ENCODE data around the gene SP100.
"Not testable (repeated sequence)": the region's sequence is repeated elsewhere in the genome, so short reads cannot be mapped to it uniquely, and the experiment has no call there.

The SP100 gene

DNA sequence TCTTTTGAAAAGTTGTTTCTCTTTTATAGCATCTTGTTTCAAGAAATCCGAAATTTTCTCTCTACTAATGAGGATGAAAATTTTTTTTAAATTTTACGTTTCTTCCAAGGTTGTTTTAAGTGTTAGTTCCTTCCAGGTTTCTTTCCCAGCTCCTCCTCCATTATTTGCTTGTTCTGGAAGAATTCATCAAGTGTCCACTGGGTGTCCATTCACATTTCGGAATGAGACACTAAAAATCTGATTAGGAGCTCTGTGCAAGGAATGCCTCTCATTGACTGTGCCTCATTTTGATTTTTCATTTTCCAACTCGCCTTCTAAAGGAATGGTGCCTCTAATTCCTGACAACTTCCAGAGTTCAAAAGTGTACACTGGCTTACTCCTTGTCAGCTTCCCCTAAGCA is 6.1 kb downstream of the SP100 start:
- DNase-seq: no peak

DNA sequence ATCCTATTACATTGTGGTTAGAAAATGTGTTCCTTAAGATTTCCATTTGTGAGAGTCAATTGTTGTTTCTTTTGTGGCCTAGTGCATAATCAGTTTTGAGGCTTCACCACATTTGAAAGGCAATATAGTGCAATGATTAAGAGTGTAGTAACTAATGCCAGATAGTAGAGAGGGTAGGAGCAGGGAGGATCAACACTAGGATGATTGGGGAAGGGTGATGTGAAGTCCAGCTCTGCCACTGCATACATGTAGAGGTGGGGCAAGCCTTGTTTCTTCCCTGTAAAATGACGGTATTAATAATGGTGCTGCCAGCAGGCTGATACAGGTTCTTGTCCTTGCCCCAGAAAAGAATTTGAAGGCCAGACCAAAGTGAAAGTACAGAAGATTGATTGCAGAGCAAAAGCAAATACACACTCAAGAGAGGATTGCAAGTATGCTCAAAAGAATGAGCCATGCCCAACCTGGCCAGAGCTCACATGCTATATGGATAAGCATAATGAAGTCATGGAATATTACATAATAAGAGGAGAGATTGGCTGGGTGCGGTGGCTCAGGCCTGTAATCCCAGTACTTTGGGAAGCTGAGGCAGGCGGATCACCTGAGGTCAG is 8.0 kb downstream of the SP100 start:
- DNase-seq: no peak

GRCh38 chr2:230425377-230425776 is 9.4 kb downstream of the SP100 start:
- DNase-seq: no peak

- DNase-seq: no peak
Observed at GRCh38 chr2:230429513-230429912, 13.5 kb downstream of the SP100 start.

GRCh38 chr2:230430957-230431910 is 15.2 kb downstream of the SP100 start:
- DNase-seq: no peak

DNA sequence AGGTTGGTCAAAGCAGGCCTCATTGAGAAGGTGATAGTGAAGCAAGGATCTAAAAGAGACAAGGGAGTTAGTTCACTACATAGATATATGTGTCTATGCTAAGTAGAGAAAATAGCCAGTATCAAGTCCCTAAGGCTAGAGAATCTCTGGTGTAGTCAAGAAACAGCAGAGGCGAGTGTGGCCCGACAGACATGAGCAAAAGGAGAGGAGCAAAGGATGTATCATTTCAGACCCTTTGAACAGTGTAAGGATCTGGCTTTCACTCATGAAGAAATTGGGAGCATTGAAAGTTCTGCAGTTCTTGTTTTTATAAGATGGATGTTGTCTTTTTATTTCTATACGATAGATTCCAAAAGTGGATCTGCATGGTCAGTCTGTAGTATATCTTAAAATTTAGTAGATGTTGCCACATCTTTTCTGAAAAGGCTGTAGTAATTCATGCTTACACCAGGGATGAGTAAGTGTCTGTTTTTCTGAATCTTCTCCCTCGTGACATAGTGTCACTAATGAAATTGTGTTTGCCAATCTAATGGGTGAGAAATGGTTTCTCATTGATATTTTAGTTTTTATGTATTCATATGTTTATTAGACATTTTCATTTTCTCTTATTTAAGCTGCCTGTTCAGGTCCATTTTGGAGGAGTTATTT is 18.8 kb downstream of the SP100 start:
- no peak for DNase-seq

DNA sequence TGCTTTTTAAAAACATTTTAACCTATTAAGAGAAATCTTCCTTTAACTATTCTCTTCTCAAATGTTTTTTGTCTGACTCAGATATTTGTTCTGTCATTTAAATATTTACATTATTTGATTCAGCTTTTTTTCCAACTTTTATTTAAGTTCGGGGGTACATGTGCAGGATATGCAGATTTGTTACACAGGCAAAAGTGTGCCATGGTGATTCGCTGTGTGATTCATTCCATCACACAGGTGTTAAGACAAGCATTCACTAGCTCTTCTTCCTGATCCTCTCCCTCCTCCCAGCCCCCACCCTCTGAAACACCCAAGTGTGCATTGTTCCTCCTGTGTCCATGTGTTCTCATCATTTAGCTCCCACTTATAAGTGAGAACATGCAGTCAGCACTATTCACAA is 19.4 kb downstream of the SP100 start:
- DNase-seq: no peak

DNA sequence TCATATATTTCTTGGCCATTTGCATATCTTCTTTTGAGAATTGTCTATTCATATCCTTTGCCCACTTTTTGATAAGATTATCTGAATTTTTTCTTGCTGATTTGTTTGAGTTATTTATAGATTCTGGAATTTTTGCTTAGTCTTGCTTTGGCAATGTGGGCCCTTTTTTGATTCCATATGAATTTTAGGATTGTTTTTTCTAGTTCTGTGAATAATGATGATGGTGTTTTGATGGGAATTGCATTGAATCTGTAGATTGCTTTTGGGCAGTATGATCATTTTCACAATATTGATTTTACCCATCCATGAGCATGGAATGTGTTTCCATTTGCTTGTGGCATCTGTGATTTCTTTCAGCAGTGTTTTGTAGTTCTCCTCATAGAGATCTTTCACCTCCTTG is 23.1 kb downstream of the SP100 start:
- not testable (repeated sequence) for DNase-seq

DNA sequence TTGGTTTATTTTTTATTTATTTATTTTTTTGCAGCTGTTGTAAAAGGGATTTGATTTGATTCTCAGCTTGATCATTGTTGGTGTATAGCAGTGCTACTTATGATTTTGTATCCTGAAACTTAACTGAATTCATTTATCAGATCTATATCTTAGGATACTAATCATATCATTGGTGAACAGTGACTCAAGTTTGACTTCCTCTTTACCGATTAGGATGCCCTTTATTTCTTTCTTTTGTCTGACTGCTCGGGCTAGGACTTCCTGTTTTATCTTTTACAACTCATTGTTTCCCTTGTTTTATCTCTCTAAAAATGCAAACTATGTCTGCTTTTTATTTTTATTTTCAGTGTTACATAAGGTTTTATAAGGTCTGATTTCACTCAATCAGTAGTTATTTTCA is 23.6 kb downstream of the SP100 start:
- DNase-seq: no peak

DNA sequence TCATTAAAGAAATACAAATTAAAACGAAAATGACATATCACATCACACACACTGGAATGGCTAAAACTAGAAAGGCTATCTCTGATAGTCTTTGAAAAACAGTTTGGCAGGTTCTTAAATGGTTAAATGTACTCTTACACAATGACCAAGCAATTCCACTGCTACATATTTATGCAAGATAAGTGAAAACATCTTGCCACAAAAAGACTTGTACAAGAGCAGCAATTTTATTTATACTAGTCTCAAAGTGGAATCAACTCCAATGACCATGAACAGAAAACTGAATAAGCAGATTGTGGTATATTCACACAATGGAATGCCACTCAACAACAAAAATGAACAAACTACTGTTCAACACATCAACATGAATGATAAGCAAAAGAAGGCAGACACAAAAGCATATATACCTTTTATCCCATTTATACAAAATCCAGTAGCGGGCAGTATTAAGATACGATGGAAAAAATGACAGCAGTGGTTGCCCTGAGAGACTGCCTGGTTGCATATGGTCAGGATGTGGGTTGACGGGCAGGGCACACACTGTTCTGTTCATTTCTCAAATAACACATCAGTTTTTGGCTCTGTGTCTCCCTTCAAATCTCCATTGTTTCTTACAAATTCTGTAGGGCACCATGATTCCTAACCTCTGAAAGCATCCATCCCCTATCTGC is 25.4 kb downstream of the SP100 start:
- DNase-seq: peak; percentile 37 to 53

- DNase-seq: no peak
Observed at GRCh38 chr2:230443541-230443940, 27.5 kb downstream of the SP100 start.

GRCh38 chr2:230444832-230445231 is 28.8 kb downstream of the SP100 start:
- DNase-seq: no peak

DNA sequence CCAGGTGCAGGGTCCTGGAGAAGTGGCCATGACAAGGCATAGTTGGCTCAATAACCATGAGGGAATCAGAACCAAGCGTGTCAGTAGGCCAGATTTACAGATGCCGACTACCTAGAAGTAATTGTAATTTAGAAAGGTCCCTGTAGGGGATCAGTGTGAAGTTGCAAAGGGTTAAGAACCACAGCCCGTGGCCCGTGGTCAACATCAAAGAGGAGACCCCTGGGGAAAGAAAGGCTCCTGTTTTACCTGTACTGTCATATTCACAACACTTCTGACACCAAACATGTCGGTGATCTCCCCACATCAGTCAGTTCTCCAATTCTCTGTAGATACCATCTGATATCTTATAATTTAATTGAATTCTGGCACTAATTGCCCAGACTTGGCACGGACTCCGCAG is 31.0 kb downstream of the SP100 start:
- DNase-seq: no peak

GRCh38 chr2:230447455-230448451 is 31.8 kb downstream of the SP100 start:
- DNase-seq: peak; percentile 20 to 27

- no peak for DNase-seq
Observed at GRCh38 chr2:230449901-230450467, 34.0 kb downstream of the SP100 start.

- DNase-seq: no peak
Observed at GRCh38 chr2:230453006-230453405, 37.0 kb downstream of the SP100 start.

DNA sequence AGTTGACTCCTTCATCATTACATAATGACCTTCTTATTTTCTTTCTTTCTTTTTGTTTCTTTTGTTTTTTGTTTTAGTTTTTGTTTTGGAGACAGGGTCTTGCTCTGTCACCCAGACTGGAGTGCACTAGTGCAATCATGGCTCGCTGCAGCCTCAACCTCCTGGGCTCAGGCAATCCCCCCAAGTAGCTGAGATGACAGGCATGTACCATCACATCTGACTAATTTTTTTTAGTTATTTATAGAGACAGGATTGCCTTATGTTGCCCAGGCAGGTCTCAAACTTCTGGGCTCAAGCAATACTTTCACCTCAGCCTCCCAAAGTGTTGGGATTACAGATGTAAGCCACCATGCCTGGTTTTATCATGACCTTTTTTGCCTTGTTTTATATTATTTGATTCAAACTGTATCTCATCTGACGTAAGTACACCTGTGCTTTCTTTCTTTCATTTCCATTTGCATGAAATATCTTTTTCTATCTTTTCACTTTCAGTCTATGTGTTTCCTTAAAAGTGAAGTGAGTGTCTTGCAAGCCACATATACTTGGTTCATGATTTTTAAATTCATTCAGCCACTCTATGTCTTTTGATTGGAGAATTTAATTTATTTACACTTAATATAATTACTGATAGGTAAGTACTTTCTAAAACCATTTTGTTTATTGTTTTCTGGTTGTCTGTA is 39.1 kb downstream of the SP100 start:
- DNase-seq: no peak

DNA sequence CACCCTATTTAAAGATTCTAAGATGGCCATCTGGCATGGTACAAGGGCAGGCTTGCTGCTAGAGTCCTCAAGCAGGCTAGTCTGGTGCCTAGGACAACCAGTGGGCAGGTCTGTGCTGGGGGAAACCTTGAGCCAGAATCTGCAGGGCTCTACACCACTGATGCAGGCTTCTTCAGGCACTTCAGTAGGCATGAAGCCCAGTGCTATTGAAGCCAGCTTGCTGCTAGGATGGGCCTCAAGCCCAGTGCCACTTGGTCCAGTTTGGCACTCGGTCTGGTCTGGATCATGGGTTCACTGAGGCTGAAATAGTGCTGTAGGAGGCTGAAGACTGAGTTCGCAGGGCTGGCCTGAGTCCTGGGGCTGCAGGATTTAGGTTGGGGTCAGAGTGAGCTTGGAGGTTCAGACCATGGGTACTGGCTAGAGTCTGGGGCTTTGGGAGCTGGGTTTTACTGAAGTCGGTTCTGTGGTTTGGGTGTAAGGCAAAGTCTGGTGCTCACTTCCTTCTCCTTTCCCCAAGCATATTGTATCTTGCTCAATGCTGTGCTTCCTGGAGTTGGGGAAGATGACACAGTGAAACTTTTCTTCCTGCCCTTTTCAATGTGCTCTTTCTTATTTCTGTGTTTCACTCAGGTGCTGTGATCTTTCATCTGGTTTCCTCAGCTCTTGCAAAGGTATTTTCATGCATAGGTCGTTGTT is 41.2 kb downstream of the SP100 start:
- no peak for DNase-seq

DNA sequence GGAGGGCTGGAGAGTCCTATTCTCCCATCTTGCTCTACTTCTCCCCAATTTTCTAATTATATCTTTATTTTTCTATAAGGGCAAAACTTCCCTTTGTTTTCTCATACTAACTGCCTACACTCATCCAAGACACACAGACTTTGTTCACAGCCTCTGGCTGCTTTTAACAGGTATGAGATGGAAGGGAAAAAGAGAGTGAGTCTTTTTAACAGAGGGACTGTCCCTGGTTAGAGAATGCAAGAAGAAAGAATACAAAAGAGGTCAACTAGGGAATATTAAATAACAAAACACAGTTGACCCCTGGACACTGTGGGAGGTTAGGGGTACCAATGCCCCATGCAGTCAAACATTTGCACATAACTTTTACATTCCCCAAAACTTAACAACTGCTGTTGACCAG is 41.8 kb downstream of the SP100 start:
- DNase-seq: no peak

DNA sequence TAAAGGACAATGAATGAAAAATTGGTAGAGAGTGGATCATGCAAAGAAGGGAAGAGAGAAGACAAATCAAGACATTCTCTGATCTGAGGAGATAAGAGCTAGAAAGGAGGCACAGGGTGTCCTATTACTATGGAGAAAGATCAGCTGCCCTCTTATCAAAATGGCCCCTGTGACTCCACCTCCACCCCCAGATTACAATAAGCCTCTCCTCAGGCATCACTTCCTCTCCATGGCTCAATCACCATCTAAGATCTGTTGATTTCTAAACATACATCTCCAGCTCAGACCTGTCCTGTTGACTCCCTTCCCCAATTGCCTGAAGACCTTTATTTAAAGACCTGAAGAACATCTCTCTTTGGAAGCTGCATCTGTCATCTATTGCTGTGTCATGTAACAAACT is 43.2 kb downstream of the SP100 start:
- no peak for DNase-seq
